HEK293 (cell line): ENCODE data around the gene SPC24.
"Not testable (repeated sequence)": the region's sequence is repeated elsewhere in the genome, so short reads cannot be mapped to it uniquely, and the experiment has no call there.

Experiments
- CTCF ChIP-seq: fragments of 450-650 bp; formaldehyde crosslinking; IDR thresholded peaks from 2 replicates; pipeline ENCODE4 v1.5.1; 2016; ENCODE audit warnings: missing biosample characterization, missing genetic modification characterization
- ZNF777 ChIP-seq: fragments of 450-650 bp; formaldehyde crosslinking; IDR thresholded peaks from 2 replicates; pipeline ENCODE4 v1.5.1; 2017; ENCODE audit warnings: missing biosample characterization, missing genetic modification characterization, borderline replicate concordance

- TF ChIP-seq CTCF, ZNF777 (tag by site-specific recombination): not testable (repeated sequence)
Measured at GRCh38 chr19:11097367-11097766, 58.2 kb downstream of the SPC24 start.
